ENCODE results near the gene SH2D3A.

The SH2D3A gene

DNA sequence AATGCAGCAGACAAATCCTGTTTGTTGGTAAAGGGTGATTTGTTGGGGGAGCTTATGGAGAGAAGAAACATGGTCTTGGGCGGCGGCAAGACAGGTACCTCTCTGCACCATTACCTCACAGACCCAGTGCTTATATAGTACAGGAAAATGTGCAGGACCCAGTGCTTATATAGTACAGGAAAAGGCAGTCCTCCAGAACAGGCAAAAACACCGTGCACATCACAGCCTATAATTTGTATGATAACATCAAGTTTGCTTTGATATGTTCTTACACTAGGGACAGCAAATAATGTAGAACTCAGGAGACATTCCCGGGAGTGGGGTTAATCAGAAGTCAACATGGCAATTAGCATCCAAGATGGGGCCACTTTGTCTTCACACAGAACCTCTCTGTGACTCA lies 26.2 kb upstream of the SH2D3A start:
- DNase-seq (ENCODE audit: extremely low spot score), result no peak
- ChIA-PET CTCF (interaction anchor here (2.7 kb wide), 1 partner anchor 21 kb away, joined by 11 read pairs; the partner anchor contains the start of gene VAV1), POLR2A (no interaction called here)
- TF ChIP-seq, protein P1, sequence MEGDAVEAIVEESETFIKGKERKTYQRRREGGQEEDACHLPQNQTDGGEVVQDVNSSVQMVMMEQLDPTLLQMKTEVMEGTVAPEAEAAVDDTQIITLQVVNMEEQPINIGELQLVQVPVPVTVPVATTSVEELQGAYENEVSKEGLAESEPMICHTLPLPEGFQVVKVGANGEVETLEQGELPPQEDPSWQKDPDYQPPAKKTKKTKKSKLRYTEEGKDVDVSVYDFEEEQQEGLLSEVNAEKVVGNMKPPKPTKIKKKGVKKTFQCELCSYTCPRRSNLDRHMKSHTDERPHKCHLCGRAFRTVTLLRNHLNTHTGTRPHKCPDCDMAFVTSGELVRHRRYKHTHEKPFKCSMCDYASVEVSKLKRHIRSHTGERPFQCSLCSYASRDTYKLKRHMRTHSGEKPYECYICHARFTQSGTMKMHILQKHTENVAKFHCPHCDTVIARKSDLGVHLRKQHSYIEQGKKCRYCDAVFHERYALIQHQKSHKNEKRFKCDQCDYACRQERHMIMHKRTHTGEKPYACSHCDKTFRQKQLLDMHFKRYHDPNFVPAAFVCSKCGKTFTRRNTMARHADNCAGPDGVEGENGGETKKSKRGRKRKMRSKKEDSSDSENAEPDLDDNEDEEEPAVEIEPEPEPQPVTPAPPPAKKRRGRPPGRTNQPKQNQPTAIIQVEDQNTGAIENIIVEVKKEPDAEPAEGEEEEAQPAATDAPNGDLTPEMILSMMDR (IDR thresholded peaks at IDR 0.05; ENCODE audit: control extremely low read depth, extremely low read depth, low read depth, missing control alignments), result no peak

DNA sequence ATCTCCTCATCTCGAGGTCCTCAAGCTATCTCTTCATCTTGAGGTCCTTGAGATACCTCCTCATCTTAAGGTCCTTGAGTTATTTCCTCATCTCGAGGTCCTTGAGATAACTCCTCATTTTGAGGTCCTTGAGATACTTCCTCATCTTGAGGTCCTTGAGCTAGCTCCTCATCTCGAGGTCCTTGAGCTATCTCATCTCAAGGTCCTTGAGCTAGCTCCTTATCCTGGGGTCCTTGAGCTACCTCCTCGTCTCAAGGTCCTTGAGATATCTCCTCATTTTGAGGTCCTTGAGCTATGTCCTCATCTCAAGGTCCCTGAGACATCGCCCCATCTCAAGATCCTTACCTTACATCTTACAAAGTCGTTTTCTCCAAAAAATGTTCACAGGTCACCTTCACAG lies 24.0 kb upstream of the SH2D3A start:
- CTCF ChIA-PET, result interaction anchor here (1.1 to 2.7 kb wide), 3 partner anchors 9 to 309 kb away, joined by 3 to 11 read pairs (median 4); partner anchors contain the start of genes DENND1C and VAV1
- no peak for DNase-seq (ENCODE audit: extremely low spot score)
- POLR2A ChIA-PET, result no interaction called here
- TF ChIP-seq, protein P1 (IDR thresholded peaks at IDR 0.05; ENCODE audit: control extremely low read depth, extremely low read depth, low read depth, missing control alignments), result no peak

DNA sequence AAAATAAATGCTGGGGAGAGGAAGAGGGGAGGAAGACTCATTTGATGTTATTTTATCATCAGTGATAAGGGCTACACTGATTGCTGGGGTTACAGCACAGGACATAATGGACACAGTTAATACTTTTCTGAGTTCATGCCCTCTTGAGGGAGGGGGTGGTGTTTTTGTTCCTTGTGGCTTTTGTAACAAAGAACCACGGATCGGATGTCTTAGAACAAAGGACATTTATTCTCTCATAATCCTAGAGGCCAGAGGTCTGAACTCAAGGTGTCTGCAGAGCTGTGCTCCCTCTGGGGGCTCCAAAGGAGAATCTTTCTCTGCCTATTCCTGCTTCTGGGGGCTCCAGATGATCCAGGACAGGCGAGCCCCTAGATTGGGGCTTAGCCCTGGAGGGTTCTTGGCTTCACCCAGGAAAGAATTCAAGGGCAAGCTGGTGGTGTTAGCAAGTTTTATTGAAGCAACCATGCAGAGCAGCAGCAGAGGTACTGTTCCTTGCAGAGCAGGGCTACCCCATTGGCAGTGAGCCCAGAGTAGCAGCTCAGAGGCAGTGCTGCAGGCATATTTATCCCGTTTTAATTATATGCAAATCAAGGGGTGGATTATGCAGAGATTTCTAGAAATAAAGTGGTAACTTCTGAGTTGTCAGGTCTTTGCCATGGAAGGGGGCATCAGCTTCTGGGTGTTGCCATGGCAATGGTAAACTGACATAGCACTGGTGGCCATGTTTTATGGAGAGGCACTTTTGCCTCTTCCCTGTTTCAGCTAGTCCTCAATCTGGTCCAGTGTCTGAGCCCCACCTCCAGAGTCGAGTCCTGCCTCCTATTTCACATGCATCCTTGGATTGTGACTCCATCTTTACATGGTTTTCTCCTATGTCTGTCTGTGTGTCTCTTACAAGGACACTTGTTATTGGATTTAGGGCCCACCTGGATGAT lies 23.2 kb upstream of the SH2D3A start:
- ChIA-PET POLR2A (no interaction called here), CTCF (interaction anchor here (0.9 to 2.7 kb wide), 5 partner anchors 8 to 309 kb away, joined by 3 to 11 read pairs (median 3); partner anchors contain the start of genes DENND1C and VAV1)
- TF ChIP-seq, protein P1 (IDR thresholded peaks at IDR 0.05; ENCODE audit: control extremely low read depth, extremely low read depth, low read depth, missing control alignments), result no peak
- DNase-seq (ENCODE audit: extremely low spot score), result no peak

DNA sequence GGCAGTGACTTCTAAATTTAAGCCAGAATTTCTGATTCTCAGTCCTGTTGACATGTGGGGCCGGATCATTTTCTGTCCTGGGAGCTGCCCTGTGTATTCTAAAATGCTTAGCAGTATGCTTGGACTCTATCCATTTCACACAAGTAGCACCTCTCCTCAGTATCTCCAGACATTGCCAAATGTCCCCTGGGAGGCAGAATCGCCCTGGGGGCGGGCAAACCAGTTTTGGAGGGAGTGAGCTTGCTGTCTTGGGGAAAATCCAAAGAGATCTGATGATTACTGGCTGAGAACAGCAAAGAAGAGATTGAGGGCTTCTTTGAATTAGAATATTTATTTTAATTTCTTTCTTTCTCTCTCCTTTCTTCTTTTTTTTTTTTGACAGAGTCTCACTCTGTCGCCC lies 21.7 kb upstream of the SH2D3A start:
- POLR2A ChIA-PET, result interaction anchor here (0.7 kb wide), 1 partner anchor 12 kb away, joined by 3 read pairs; no protein-coding TSS in a partner anchor
- DNase-seq (ENCODE audit: extremely low spot score), result no peak
- CTCF ChIA-PET, result no interaction called here
- TF ChIP-seq, protein P1 (IDR thresholded peaks at IDR 0.05; ENCODE audit: control extremely low read depth, extremely low read depth, low read depth, missing control alignments), result no peak

DNA sequence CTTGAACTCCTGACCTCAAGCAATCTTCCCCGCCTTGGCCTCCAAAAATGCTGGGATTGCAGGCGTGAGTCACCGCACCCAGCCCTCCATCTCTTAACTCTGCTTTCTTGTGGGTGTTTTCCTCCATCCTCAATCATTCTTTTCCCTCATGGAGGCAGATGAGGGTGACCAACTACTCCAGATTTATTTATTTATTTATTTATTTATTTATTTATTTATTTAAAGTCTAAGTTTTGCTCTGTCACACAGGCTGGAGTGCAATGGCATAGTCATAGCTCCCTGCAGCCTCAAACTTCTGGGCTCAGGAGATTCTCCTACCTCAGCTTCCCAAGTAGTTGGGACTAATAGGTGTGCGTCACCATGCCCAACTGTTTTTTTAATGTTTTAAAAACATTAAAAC lies 20.2 kb upstream of the SH2D3A start:
- ChIA-PET POLR2A (no interaction called here), CTCF (no interaction called here)
- TF ChIP-seq, protein P1 (IDR thresholded peaks at IDR 0.05; ENCODE audit: control extremely low read depth, extremely low read depth, low read depth, missing control alignments), result no peak
- no peak for DNase-seq (ENCODE audit: extremely low spot score)

DNA sequence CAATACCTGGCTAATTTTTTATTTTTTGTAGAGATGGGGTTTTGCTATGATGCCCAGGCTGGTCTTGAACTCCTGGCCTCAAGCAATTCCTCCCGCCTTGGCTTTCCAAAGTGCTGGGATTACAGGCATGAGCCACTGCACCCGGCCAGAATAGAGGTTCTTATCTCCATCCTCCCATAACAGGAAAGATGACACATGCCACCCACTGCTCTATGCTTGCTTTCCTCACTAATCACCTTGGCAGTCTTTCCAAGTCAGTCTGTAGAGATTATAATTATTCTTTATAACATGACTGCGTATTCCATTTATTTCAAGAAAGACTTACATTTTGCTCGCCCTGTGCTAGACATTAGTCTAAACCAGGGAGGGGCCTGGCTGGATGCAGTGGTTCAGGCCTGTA lies 12.0 kb upstream of the SH2D3A start:
- TF ChIP-seq, protein P1 (IDR thresholded peaks at IDR 0.05; ENCODE audit: control extremely low read depth, extremely low read depth, low read depth, missing control alignments), result no peak
- no peak for DNase-seq (ENCODE audit: extremely low spot score)
- ChIA-PET CTCF (interaction anchor here (1.5 kb wide), 1 partner anchor 148 kb away, joined by 4 read pairs; no protein-coding TSS in a partner anchor), POLR2A (interaction anchor here (0.7 kb wide), 2 partner anchors 27 to 407 kb away, joined by 3 to 4 read pairs; partner anchors contain the start of gene ALKBH7)

Data from GM10248 (cell line).